ENCODE results near the gene SLC27A6. TPM values are rescaled to one million over a fixed set of nuclear protein-coding genes. Genes with fewer than 3 reads are reported as not detected.

The SLC27A6 gene
- total and polyA plus RNA-seq, 10 of the 15 experiments (the other 5 are each of a cell fraction or from before 2014, with no cell fraction given) = not detected

GRCh38 chr5:129063483-129064113 lies 98.3 kb downstream of the SLC27A6 start (continued):
- no peak for TF ChIP-seq REST (IDR thresholded peaks at IDR 0.05; ENCODE audit: low read depth, low read length)
- TF ChIP-seq IRF4 (IDR thresholded peaks at IDR 0.05; ENCODE audit: low read depth, low read length) = no peak
- no peak for TF ChIP-seq JUND (IDR thresholded peaks at IDR 0.05; ENCODE audit: low read depth, low read length)
- TF ChIP-seq BCLAF1 (IDR thresholded peaks at IDR 0.05) = no peak
- no peak for TF ChIP-seq CBFB (IDR thresholded peaks at IDR 0.05; ENCODE audit: low read depth)
- TF ChIP-seq KAT2A (conservative IDR thresholded peaks at IDR 0.05; ENCODE audit: control insufficient read depth, low read depth, low read length) = no peak
- no peak for TF ChIP-seq PRDM15 (CRISPR knock-in tag; IDR thresholded peaks at IDR 0.05)
- no peak for TF ChIP-seq TARDBP (IDR thresholded peaks at IDR 0.05; ENCODE audit: borderline replicate concordance)
- TF ChIP-seq ZZZ3 (IDR thresholded peaks at IDR 0.05; ENCODE audit: control insufficient read depth, insufficient read length, low read depth) = no peak
- no peak for TF ChIP-seq BACH1 (IDR thresholded peaks at IDR 0.05; ENCODE audit: borderline replicate concordance)
- TF ChIP-seq PKNOX1 (IDR thresholded peaks at IDR 0.05) = no peak
- TF ChIP-seq DPF2 (IDR thresholded peaks at IDR 0.05) = no peak
- no peak for TF ChIP-seq SMC3 (IDR thresholded peaks at IDR 0.05; ENCODE audit: borderline replicate concordance, low read length)
- TF ChIP-seq ZBTB11 (CRISPR knock-in tag; IDR thresholded peaks at IDR 0.05) = no peak
- TF ChIP-seq GATAD2B (conservative IDR thresholded peaks at IDR 0.05; ENCODE audit: low read depth) = no peak
